ENCODE measurements around the gene TADA2B. TPM values are rescaled to one million over a fixed set of nuclear protein-coding genes. Genes with fewer than 3 reads are reported as not detected.
"Not testable (repeated sequence)": the region's sequence is repeated elsewhere in the genome, so short reads cannot be mapped to it uniquely, and the experiment has no call there.

TADA2B gene
- total RNA-seq, 1 donor from 2014 or later: 12.0 TPM

DNA sequence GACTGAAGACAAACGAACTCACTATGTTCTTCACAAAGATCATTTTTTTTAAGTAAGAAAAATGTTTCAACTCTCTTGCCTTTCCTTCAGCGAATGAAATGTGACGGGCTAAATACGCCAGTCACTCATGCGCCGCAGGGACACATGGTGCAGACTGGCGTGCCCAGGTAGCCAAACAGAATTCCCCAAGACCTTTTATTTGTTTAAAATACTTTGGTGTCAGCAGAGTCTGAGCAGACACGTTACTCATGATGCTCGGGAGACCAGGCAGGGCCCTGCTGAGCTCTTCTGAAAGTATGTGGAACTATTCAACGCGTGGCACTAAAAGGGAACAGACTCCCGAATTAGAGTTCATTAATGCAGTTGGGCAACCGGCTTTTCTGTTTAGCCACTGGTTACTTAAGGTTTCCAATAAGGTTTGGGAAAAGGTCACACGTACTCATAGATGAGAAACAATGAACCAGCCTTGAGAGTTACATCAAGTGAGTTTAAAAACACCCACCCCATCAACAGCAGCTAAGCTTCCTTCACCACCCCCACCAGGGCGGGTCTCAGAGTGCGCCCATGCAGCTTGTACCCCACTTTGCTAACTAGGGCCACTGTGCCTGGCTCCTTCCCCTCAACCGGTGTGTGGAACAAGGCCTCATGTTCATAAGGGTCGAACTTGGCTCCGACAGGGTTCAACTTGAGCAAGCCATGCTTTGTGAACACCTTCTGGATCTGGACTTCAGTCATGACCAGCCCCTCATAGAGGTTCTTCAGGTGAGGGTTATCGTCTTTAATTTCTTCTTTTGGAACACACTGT lies 17.4 kb downstream of the TADA2B start:
- DNase-seq: no peak

DNA sequence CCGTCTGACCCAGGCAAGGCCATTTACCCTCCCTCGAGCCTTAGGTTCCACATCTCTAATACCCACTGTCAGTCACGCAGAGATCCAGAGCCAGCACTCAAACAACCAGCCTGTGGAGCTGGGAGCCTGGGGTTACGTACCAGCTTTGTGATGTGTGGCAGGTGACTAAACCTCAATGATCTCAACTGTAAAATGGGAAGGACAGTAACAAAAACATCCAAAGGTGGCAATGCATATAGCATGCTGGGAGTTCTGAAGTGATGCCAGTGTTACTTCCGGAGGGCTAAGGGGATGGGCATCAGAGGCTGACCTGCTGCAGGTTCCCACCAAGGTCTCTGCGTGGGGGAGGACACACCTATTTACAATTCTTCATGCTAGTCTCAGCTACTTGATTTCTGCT lies 18.6 kb downstream of the TADA2B start:
- DNase-seq: no peak

DNA sequence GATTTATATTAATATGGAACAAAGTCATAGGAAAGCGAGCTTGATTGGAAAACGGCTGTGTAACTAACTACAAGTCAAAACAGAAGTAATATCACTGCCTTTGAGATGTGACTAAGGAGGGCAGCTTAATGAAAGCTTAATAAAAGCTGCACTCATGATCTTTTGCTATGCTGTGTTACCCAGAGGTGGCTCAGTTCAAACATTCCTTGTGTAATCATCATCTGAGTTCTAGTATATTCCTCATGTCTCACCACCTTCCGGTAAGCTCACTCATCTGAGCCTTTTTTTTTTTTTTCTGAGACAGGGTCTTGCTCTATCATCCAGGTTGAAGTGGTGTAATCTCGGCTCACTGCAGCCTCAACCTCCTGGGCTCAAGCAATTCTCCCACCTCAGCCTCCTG lies 19.6 kb downstream of the TADA2B start:
- DNase-seq: no peak

DNA sequence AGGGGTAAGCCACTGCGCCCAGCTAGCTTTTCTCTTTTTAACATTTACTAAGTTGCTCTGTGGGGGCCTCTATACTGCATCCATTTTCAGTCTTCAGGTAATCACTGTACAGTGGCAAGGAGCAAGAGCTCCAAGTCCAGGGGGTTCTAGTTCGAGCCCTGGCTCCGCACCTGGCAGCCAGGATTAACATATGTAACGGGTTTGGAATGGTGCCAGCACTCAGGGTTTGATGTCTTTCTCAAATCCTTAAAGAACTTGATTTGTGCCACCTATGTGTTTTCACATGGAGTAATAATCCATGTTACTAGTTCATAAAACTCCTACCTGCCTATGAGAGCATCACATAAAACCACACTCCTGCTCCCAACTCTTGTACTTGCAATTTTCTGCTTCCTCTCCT lies 20.2 kb downstream of the TADA2B start:
- DNase-seq: no peak

DNA sequence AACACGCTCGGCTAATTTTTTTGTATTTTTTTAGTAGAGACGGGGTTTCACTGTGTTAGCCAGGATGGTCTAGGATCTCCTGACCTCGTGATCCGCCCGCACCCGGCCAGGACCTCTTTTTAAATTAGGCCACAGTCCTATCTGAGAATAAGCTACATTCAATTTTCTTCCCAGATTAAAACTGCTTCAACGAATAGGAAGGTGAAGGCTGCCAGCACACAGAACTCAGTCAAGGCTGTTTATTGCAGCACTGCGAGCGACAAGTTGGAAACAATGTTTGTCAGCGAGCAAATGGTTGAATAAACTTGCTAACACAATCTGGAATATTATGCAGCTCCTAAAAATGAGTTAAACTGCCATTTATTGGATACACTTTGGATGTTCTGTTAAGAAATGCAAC lies 22.8 kb downstream of the TADA2B start:
- DNase-seq: no peak

DNA sequence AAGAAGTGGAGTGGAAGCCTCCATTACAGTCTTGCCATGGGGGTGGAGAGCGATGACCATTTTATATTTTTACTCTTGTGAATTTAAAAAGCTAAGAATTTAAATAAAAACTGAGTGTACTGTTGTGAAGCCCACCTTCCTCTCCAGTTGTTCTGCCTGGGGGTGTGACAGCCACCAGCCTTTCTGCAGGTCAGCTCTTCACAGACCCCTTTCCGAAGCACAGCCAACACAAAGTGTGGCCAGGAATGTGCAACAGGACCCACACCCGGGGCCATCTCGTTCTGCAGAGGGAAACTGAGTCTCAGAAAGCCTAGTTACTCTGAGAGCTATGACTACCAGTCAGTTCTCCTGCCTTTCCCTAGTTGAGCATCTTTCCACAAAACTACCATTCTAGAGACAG lies 23.3 kb downstream of the TADA2B start:
- no peak for DNase-seq

DNA sequence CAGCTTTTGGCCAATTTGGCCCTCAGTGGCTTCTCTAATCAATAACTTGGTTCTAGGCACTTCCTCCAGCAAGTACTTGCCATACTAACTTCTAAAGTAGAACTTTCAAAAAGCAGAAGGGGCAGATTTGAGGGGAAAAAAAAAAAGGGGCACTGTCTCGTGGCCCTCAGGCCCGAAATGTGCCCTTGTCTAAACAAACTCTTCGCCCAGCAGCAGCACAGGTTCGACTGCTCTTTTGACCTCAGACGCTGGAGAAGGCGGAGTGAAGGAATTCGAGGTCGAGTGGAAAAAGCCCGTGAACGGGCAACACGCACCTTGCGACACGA lies 23.9 kb downstream of the TADA2B start:
- DNase-seq: no peak

DNA sequence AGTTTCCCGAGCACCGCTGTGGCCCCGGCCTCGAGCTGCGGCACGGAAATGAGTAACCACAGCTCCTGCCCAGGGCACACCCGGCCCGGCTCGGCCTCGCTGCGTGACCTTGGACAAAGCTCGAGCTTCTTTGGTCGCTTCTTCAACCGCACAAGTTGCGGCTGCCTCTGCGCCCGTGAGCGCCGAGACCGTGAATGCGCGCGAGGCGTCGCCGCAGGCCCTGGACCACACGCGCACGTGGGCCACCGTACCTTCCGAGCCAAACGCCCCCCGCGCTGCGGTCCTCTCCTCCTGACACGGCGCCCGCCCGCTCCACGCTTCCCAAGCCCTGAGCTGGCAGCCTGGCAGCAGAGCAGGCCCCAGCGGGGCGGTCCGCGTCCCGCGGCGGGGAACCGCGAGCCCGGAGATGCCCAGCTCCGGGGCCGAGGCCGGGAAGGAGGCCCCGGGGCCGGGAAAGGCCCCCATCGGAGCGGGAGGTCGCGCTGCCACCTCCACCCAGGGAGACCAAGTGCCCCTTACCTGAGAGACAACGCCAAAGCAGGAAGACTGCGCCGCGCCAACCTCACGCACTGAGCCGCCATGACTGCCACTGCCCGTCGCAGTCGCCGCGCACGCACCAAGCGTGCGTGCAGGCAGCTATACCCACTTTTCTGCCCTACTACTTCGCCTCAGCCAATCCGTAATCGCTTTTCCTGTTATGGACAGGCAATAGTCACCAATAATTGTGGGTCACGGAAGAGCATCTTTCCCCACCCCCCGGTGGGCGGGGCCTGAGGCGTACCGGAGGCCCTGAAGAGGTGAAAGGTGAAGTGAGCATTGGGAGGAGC lies 24.5 kb downstream of the TADA2B start, which contains the start of gene GRPEL1:
Gene GRPEL1, minus strand, starts transcription at position 613 of the 827 bp plus-strand sequence. Its CDS starts 32 bp downstream, at position 581.
- DNase-seq: peak; percentile 99

DNA sequence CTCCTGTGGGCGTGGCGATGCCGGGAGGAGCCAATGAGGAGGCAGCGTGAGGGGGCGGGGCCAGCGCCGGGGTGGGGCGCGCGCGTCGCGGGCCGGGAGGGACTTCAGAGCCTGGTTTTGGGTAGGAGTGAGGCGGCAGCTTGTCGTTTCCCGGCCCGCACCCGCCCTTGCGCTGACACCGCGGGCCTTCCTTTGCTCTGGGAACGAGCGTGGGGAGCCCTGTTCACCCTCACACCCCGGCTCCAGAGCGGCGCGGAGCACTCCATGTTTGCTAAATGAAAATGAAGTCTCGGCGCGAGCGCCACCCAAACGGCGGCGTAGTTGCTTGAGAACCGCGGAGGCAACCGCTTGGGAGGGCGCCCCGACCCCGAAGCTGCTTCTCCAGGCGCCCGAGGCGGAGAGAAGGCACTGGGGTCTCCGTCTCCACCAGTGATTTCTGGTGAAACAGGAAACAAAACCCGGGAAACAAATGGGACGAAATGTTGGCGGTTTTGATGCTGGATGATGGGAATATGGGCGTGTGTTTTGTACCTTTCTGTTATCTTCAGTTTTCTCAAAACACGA lies 25.2 kb downstream of the TADA2B start:
- no peak for DNase-seq

DNA sequence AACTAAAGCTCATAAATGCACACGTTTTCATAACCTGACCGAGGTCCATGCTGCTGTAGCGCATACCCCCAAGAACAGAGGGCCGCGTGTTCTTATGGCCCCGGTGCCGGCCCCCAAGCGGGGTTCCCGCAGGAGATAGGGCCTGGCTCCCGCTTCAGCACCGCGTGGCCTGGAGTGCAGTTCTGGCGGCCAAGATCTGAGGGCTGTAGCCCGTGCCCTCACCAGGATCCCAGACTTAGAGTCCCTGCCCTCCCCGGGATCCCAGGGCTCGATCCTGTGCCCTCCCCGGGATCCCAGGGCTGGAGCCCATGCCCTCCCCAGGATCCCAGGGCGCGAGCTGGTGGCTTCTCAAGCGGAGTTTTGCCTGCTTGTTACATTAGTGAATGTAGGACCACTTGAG lies 25.7 kb downstream of the TADA2B start:
- DNase-seq: no peak

DNA sequence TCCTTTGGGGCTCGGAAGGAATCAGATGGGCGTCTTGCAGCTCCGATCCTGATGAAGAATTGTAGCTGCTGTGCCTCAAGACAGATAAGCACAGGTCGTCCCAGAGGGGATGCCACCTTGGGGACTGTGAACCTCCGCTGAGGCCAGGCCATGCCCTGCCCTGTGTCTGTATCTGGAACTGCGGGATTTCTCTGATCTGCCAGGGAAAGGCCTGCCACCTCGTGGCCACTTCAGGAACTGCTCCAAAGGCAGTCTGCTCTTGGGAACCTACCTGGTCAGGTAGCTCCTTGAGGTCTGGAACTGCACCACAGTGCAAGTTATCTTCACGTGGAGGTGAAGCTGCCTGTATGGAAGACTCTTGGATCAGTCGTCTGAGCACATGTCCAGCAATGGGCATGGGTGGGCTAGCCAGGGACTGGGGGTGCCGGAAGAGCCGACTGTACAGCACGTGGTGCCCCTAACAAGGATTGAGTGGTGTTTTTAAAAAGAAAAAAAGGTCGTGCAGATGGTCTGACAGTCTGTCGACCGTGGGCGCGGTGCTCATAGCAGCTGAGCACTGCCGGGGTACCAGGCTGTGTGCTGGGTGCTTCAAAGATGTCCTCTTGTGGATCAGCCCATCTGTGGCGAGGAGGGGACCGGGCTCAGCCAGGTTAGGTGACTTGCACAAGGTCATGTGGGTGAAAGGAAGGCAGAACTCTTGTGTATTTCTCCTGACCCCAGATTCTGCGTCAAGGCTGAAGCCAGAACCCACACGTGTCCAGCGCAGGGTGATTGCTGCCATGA lies 27.7 kb downstream of the TADA2B start:
- DNase-seq: peak; percentile 49

DNA sequence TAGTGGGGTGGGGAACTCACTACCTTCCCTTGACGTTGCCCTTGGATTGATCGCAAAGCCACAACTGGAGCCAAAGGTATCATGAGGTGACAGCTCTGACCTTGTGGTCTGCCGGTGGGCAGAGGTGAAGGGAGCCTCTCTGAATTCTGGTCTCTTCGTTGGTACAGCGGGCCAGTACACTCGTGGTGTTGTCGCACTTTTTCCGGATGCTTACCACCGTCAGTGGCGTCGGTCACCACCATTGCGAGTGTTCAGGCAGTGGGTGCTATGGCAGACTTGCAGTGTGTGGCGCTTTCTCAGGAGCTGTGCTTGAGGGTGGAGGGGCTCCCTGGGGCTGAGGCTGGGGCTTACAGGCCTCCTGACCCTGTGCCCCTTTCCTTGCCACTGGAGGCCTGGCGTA lies 29.9 kb downstream of the TADA2B start:
- DNase-seq: no peak

DNA sequence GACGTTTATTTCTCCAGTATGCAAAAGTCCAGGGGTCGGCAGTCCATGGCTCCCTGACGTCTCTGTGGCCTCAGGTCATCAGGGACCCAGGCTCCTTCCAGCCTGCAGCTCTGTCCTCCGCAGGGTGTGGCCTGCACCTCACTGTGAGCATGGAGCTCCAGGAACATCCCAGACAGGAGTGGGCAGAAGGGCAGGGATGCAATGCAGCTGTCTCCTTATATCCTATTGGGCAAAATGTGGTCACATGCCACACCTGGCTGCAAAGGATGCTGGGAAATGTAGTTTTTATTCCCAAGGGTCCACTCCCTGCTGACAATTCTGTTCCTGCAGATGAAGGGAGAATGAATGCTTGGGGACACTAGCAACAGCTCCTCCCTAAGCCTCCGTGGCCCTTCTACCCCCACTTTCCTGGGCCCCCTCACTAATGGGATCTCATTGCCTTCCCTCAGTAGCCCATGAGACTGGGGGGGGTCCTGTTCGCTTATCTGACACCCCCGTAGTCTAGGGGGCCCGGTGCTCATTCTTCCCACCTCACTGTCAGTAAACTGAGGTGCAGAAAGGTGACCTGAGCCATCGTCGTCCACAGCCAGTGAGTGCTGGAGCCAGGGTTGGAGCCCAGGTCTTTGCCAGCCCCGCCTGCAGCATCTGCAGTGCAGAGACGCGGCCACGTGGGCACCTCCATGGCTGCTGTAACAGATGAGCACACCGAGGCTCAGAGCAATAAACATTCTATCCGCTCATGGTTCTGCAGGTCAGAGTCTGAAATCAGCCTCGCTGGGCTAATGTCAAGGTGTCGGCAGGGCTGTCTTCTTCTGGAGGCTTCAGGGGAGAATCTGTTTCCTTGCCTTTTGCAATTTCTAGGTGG lies 30.6 kb downstream of the TADA2B start:
- no peak for DNase-seq

DNA sequence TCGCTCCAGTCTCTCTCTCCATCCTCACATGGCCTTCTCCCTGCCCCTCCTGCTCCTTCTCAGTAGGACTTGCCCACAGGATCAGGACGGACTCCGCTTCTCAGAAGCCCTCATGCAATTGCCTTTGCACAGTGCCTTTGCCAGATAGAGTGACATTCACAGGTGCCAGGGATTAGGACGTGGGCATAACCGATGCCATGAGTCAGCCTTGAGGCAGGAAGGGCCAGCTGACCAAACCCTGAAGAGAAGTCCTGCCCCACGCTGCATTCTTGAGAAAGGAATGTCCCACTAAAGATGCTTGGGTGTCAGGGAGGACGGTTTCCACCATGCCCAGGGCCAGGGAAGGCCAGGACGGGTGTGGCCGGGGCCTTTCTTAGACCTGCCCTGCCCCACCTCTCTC lies 31.3 kb downstream of the TADA2B start:
- no peak for DNase-seq

DNA sequence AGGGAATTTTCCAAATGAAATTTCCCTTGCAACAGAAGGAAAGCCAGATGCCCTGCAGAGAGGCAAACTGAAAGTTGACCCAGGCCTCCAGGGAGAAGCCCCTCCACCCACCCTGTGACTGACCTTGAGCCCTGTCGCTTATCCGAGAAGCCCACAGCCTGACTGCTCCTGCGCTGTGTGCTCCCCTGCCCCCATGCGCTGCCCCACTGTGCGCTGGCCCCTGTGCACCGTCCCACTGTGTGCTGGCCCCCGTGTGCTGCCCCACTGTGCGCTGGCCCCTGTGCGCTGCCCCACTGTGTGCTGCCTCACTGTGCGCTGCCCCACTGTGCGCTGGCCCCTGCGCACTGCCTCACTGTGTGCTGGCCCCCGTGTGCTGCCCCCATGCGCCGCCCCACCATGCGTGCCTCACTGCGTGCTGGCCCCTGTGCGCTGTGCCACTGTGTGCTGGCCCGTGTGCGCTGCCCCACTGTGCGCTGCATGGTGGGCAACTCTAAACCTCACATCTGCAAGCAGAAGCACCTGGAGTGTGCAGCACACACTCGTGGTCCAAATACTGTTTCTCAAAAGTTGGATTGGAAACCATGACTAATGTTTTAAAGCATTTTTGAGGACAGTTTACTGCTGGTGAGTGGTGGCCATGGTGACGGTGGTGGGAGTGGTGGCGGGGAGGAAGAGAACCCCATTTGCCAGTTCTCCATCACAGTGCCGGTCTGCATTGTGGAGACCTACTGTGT lies 33.0 kb downstream of the TADA2B start:
- no peak for DNase-seq

DNA sequence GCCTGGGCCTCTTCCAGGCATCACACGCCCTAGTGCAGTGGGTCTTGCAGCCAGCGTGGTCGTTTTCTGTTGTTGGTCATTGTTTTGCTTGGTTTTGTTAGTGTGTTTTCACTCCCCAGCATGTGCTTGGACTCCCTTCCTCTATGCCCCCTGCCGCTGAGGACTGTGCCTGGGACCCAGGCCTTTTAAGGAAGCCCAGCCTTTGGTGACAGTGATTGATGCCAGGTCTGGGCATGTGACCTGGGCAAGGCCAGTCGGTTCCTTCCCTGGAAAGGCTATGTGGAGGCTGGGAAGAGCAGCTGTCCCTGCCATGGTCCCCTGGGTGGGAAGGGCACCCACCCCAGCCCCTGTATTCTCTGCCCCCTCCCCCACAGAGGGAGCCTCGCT lies 33.5 kb downstream of the TADA2B start:
- DNase-seq: no peak

DNA sequence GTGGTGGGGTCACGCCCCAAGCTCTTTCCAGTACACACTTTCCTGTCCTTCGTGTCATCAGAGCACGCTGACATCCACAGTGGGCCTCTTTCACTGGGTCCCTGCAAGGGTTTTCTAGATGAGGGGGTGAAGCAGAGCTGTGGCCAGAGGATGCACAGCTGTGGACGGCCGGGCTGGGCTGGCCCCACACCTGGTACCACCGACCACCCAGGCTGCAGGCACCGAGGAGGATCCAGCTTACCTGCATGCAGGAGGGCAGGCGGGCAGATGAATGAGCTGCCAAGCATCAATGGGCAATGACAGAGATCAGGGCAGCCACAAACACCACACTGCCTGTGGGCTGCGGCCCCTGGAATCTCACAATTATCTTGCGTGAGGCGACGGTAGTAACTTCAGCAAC lies 34.2 kb downstream of the TADA2B start:
- no peak for DNase-seq

DNA sequence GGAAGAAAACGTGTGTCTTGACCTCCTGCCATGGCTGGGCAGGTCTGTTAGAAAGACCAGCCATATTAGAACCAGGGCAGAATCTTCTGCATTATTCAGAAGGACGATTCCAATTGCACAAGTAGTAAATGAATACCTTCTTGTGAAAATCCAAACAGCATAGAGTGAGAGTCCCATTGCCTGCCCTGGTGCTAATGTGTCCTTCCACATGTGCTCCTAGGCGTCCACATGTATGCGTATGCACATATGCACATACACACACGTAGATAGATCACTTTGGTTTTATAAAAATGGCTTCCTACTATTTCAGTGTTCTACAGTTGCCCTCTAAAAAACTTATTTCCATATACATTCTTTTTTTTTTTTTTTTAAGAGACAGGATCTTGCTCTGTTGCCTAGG lies 34.9 kb downstream of the TADA2B start:
- no peak for DNase-seq

DNA sequence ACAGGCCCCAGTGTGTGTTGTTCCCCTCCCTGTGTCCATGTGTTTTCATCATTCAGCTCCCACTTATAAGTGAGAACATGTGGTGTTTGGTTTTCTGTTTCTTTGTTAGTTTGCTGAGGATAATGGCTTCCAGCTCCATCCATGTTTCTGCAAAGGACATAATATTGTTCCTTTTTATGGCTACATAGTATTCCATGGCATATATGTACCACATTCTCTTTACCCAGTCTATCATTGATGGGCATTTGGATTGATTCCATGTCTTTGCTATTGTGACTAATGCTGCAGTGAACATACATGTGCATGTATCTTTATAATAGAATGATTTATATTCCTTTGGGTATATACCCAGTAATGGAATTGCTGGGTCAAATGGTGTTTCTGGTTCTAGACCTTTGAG lies 36.3 kb downstream of the TADA2B start:
- not testable (repeated sequence) for DNase-seq

DNA sequence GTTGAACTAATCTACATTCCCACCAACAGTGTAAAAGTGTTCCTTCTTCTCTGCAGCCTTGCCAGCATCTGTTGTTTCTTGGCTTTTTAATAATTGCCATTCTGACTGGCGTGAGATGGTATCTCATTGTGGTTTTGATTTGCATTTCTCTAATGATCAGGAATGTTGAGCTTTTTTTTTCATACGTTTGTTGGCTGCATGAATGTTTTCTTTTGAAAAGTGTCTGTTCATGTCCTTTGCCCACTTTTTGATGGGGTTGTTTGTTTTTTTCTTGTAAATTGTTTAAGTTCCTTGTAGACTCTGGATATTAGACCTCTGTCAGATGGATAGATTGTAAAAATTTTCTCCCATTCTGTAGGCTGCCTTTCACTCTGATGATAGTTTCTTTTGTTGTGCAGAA lies 36.7 kb downstream of the TADA2B start:
- DNase-seq: not testable (repeated sequence)
